T follicular helper cell (primary cell): ENCODE data around the gene BEST2.
A peak's percentile ranks its signal among the peaks of the same experiment; 100 is the strongest.
"Not testable (repeated sequence)": the region's sequence is repeated elsewhere in the genome, so short reads cannot be mapped to it uniquely, and the experiment has no call there.

Experiments used
- DNase-seq: peaks from one replicate; pipeline ENCODE4 v3.0.0-alpha.2; 2020; ENCODE audit warnings: low read depth
- total RNA-seq, 2 experiments: gene quantifications; one replicate each; lab custom pipeline; 2026; lab: John Stamatoyannopoulos, UW

Gene BEST2
- total RNA-seq = 0 to 0.06 reads per million in 2 experiments

GRCh38 chr19:12751635-12752034, at the start of gene BEST2:
BEST2 (plus strand) TSS chr19:12751791; CDS start chr19:12752593, 802 bp downstream.
- DNase-seq = no peak

- DNase-seq = no peak
Observed at GRCh38 chr19:12703046-12703445, 48.5 kb upstream of the BEST2 start.

GRCh38 chr19:12705169-12705568, 46.4 kb upstream of the BEST2 start:
- DNase-seq = no peak

- DNase-seq = no peak
Observed at GRCh38 chr19:12705654-12706331, 45.8 kb upstream of the BEST2 start.

GRCh38 chr19:12706332-12706718, 45.3 kb upstream of the BEST2 start:
- no peak for DNase-seq

GRCh38 chr19:12708641-12709040, 43.0 kb upstream of the BEST2 start:
- DNase-seq = no peak

- DNase-seq = no peak
Observed at GRCh38 chr19:12711187-12711586, 40.4 kb upstream of the BEST2 start.

- DNase-seq = not testable (repeated sequence)
Observed at GRCh38 chr19:12712077-12712476, 39.5 kb upstream of the BEST2 start.

- not testable (repeated sequence) for DNase-seq
Observed at GRCh38 chr19:12713304-12713703, 38.3 kb upstream of the BEST2 start.

GRCh38 chr19:12715102-12715501, 36.5 kb upstream of the BEST2 start:
- DNase-seq = no peak

GRCh38 chr19:12715929-12716328, 35.7 kb upstream of the BEST2 start:
- no peak for DNase-seq

GRCh38 chr19:12720296-12720695, 31.3 kb upstream of the BEST2 start:
- no peak for DNase-seq

- no peak for DNase-seq
Observed at GRCh38 chr19:12720851-12721655, 30.5 kb upstream of the BEST2 start.

GRCh38 chr19:12721656-12722565, 29.7 kb upstream of the BEST2 start:
- peak; percentile 31 for DNase-seq

- DNase-seq = peak; percentile 90
Observed at GRCh38 chr19:12722566-12723380, 28.8 kb upstream of the BEST2 start.

GRCh38 chr19:12723381-12723640, 28.3 kb upstream of the BEST2 start:
- DNase-seq = no peak

- DNase-seq = peak; percentile 42
Observed at GRCh38 chr19:12723641-12724426, 27.8 kb upstream of the BEST2 start, which contains the start of gene TNPO2. TNPO2 (minus strand) TSS chr19:12723932; CDS start chr19:12720977, 2,955 bp downstream.

- not testable (repeated sequence) for DNase-seq
Observed at GRCh38 chr19:12725612-12726011, 26.0 kb upstream of the BEST2 start.

GRCh38 chr19:12726988-12727316, 24.6 kb upstream of the BEST2 start:
- no peak for DNase-seq

GRCh38 chr19:12727745-12728433, 23.7 kb upstream of the BEST2 start:
- no peak for DNase-seq
